HG02852 (cell line): ENCODE measurements around the gene MRPL53.
A peak's percentile ranks its signal among the peaks of the same experiment; 100 is the strongest.
"Not testable (repeated sequence)": the region's sequence is repeated elsewhere in the genome, so short reads cannot be mapped to it uniquely, and the experiment has no call there.

Experiments used
- ATAC-seq: cut with Tn5 transposase; IDR thresholded peaks from one replicate; pipeline ENCODE4 v1.9.1; 2021; ENCODE audit warnings: mild to moderate bottlenecking, moderate library complexity; ENCODE audit not compliant: unreplicated experiment

The MRPL53 gene

DNA sequence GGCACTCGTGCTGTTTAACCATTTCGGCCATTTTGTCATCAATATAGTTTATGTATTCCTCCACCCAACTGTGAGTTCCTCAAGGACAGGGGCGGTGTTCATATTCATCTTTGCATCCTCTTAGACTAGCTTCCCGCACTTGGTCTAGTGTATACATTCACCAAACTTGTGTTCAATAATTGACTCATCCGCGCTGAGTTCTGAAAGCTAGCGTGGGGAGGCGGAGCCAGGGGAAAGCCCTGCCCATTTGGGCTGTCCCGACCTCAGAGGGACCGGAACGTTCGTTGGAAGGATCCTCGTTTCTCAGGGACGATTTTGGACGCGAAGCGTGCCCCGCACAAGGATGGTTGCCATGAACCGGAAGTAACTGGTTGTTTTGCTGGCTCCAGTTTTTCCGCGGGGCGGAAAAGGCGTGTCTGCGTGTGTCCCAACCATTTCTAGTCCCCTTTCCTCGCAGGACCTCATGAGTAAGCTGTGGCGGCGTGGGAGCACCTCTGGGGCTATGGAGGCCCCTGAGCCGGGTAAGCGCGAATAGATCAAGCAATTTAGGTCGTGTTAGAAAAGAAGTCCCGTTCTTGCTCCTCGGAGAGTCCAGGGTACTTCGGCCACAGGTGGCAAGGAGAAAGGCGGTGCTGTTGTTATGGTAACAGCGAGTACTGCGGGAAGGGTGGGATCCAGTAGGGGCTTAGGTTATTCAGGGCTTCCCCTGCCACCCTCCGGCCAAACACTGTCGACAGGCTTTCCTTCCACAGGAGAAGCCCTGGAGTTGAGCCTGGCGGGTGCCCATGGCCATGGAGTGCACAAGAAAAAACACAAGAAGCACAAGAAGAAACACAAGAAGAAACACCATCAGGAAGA, 17.6 kb downstream of the MRPL53 start, which contains the start of gene INO80B:
Gene INO80B, plus strand, starts transcription at position 434 of the 858 bp plus-strand sequence. Its CDS starts 30 bp downstream, at position 464.
- ATAC-seq: peak; percentile 40

DNA sequence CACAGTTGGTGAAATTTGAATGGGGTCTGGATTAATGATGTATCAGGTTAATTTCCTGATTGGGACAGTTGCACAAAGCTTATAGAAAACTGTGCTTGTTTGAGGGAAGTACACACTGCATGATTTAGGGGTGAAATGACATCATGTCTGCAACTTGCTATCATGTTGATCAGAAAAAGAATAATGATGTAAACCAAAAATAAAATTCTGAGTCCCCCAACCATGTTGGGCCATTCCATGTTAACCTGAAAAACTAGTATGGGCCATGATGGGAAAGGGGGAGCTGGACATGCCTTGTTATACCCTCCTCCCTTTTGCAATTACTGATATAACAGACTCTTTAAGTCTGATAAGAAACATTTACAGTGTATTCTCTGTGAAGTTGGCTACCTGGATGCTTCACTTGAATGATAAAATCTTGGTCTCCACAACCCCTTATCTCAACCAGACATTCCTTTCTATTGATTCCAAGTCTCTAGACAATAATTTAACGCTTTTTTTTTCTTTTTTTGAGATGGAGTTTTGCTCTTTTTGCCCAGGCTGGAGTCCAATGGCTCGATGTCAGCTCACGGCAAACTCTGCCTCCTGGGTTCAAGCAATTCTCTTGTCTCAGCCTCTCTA, 21.8 kb downstream of the MRPL53 start:
- no peak for ATAC-seq

DNA sequence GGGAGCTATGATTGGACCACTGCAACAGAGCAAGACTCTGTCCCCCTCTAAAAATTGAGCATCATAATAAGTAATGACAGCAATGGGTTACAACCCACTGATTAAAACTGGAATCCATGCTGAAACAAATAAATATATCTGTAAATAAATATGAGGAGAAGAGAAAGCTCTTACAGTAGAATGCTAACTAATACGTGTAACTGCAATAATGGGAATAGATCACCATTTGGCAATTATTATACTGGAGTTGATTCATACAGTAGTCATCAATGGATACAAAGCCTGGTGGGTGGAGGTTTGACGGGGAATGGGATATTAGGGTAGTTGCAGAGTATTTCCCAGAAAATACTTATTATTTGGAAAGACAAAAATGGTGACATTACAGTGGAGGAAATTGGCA, 23.7 kb downstream of the MRPL53 start:
- no peak for ATAC-seq

DNA sequence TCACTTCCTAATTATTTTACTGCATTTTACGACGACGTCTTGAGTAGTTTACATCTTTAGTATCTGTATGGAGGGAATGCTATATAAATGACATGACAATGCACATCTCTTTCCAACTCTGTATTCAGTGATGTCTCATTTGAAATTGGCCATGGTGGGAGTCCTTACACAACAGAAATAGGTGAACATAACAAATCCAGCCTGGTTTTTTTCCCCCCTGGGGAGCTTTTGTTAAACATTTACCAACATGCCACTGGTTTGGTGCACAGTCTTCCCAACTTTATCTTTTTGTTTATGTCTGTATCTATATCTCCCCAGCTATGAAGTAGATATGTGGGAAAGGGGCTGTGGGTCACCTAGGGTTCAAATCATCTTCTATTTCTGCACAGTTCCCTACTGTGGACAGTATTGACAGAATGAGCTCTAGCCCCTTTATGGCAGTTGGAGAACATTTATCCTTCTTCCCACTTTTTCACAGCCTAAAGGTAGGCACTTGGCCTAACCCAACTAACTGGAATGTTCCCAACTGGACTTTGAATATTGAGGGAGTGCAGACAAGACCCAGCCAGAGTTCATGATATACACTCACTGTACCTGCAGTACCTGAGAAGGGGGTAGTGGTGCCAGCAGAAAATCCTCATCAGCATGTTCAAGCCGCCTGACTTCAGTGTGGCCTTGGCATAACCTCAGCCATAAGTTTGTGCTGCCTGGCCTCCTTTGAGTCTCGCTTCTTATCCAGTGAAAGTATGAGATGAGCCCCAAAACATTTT, 25.1 kb downstream of the MRPL53 start:
- no peak for ATAC-seq

GRCh38 chr2:74444498-74445318, 27.8 kb downstream of the MRPL53 start:
- no peak for ATAC-seq

GRCh38 chr2:74442483-74443297, 29.8 kb downstream of the MRPL53 start:
- not testable (repeated sequence) for ATAC-seq

DNA sequence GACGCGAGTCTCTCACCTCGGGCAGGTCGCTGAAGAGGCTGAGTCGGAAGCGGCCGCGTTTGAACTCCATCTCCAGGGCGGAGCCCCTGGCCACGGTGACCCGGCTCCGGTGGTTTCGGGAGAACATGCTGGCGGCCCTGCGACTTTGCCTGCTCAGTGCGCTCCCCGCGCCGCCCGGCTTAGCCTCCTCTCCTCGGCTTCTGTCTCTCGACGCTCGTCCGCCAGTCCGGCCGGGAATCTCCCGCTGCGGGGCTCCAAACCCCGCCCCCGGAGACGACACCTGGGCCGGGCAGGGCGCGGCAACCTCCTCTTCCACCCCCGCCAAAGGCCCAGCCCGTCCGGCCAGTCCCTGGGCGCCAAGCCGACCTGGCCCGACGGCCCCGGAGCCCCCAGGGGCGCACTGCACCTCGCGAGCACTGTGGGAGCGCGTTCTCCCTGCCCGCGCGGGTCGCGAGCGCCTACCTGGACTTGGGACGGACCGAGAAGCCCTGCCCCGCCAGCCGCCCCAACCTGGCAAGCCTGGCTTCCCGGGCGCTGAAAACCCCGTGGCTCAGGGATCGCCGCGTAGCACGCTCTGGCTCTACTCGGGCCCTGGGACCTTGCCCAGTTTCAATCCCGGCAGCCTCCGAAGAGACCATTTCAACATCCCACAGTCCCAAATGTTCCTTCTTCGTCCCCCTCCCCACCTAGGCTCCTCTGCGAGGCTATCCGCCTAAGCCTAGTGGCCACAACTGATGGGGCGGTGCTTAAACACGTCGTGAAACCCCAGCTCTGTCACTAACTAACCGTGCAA, 30.6 kb downstream of the MRPL53 start, which contains the start of gene RTKN:
Gene RTKN, minus strand, starts transcription at position 248 of the 793 bp plus-strand sequence. Its CDS starts 121 bp downstream, at position 127.
- no peak for ATAC-seq

DNA sequence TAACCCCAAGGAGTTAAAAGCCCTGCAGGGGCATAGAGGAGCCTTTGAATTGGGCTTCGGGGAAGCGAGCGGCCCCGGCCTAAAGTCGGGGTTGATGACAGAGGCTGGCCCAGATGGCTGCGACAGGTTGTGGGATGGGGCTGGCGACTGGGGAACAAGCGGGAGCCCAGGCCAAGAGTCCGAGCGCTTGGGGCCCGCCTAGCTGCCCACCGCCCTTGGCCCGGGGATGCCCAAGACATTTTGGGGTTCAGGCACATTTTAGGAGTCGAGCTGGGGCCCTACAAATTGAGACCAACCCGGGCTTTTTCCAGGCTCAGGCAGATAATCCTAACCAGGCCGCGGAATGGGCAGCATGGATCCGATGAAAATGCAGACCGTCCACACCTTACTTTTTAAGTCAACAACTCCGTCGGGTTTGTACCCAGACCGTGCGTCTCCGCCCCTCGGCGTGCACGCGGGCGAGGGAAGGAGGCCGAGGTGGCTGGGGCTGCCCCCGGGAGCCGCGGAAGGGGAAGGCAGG, 31.2 kb downstream of the MRPL53 start:
- no peak for ATAC-seq

DNA sequence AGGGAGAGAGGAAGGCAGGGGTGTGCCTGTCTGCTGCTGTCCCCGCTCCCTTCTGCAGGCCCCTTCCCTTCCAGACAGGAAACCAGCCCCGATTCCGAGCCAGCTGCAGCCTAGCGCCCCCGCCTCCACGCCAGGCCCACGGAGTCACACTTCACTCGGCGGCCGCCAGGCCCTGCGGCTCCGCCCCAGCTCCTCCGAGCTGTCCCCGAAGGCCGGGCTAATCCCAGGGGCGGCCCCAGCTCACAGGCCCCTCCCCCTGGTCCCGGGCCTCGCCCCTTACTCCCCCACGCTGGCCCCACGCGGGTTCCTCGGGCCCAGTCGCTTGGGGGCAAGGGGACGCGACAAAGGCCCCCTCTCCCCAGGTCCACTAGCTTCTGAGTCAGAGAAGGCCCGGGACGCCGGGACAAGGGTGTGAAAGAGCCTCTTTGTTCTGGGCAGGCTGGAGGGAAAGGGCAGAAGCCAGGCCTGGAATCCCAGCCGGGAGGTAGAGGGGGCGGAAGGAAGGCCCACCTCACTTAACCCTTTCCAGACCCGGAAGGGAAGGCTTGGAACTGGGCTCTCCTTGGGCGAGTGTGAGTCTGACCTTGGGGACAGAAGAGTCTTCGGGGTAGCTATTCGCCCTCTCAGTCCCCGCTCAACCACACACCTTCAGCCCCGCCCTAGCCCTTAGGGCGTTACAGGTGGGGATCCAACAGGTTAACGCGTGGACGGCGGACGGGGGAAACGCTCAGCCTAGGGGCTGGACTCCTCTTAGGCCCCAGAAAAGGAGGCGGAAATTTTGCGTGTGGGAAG, 31.9 kb downstream of the MRPL53 start:
- peak; percentile 92 for ATAC-seq

- no peak for ATAC-seq
Observed at GRCh38 chr2:74439803-74440377, 32.6 kb downstream of the MRPL53 start.

- ATAC-seq: no peak
Observed at GRCh38 chr2:74439373-74439772, 33.1 kb downstream of the MRPL53 start.

GRCh38 chr2:74438248-74438647, 34.2 kb downstream of the MRPL53 start:
- ATAC-seq: no peak

DNA sequence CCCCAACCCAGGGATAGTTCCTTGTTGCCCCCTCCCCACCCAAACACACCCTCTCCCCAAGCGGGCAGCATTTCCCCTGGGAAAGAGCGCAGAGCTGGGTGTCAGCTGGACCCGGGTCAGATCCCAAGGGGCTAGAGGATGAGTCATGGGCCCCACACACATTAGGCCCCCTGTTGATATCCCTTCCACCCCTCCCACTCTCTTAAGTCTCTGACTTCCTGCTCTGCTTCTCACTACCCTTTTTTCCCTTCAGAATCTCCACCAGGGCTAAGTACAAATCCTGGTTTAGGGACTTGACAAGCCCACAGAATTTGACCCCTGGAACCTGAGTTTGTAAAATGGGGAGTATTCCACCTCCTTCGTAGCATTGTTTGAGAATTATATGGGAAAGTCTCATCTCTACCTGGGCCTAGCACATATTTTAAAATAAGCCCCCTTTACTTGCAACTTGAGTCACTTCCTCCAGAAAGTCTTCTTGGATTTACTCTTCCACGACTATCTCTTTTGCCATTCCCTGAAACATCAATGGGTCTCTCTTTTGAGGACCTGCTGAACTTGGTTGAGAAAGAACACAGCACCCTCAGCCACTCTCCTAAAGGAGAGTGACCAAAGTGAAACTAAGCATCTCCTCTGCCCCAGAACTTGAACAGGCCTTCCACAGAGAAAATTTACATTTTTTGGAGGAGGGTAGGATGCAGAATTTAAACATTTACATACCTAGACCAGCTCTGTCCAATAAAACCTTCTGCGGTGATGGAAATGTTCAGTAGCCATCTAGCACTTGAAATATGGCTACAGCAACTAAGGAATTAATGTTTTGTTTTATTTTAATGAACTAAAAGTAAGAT, 35.4 kb downstream of the MRPL53 start:
- no peak for ATAC-seq

- no peak for ATAC-seq
Observed at GRCh38 chr2:74436111-74436805, 36.2 kb downstream of the MRPL53 start.

- ATAC-seq: no peak
Observed at GRCh38 chr2:74430502-74430901, 42.0 kb downstream of the MRPL53 start.
